GM18505 (cell line): ENCODE results near the gene OVAAL.

Experiments
- ATAC-seq: cut with Tn5 transposase; IDR thresholded peaks from one replicate; pipeline ENCODE4 v1.9.1; 2021; ENCODE audit not compliant: unreplicated experiment
- POLR2A ChIP-seq: IDR thresholded peaks from 4 replicates; pipeline ENCODE4 v1.6.1; 2011; ENCODE audit warnings: borderline replicate concordance; ENCODE audit not compliant: insufficient read depth, insufficient read length; ENCODE audit errors: extremely low read depth

OVAAL gene

GRCh38 chr1:180530501-180530900 lies 28.3 kb upstream of the OVAAL start:
- no peak for TF ChIP-seq POLR2A
- ATAC-seq = no peak

- no peak for ATAC-seq
Measured at GRCh38 chr1:180532854-180533253, 25.9 kb upstream of the OVAAL start.

DNA sequence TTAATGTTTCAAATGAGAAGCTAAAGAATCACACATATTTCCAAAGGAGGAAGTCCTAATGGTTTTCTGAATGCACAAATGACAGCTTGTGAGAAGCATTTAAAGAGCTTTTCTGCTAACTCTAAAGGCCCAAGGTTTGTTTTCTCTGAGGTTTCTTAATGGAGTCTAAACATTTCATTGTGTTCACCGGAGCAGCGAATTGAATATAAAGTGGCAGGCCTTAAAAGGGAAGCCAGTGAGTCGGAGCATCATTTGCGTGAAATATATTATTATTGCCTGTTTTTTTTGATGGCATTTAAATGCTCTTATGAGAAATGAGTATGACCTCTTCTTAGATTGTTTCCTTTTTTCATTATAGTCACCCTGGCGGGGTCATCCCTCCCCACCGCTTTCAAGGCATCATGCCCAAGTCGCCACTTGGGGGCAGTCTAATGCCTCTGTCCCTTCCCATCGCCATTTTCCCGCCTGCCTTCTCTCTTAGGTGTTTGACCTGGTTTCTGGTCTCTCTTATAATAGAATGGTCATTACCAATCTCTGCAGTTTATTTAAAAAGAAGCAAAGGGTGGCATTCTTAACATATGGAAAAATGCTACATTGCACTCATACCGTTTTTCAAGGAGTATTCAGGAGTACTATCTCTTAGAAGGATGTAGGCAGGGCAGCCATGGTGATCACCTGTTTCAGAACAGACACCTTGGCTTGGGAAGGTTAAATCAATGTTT lies 25.3 kb upstream of the OVAAL start:
- TF ChIP-seq POLR2A = no peak
- no peak for ATAC-seq

More at GRCh38 chr1:180532854-180533253, 25.9 kb upstream of the OVAAL start:
- no peak for TF ChIP-seq POLR2A

DNA sequence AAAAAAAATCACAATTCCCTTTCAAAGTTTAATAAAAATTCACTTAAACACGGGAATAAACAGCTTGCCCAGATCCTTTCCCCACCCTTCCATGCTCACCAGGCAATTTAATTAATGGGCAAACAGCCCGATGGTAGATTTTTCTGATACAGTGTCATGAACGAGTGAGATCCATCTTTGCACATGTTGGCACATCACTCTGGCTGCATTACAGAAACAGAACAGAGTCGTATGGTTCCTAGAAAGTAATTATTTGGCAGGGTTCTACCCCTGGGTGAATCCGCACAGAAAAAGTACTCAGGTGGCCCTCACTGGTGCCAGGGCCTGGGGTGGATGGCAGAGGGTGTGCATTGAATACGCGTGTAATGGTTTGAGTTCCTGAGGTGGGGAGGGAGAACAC lies 24.6 kb upstream of the OVAAL start:
- ATAC-seq = no peak
- TF ChIP-seq POLR2A = no peak

DNA sequence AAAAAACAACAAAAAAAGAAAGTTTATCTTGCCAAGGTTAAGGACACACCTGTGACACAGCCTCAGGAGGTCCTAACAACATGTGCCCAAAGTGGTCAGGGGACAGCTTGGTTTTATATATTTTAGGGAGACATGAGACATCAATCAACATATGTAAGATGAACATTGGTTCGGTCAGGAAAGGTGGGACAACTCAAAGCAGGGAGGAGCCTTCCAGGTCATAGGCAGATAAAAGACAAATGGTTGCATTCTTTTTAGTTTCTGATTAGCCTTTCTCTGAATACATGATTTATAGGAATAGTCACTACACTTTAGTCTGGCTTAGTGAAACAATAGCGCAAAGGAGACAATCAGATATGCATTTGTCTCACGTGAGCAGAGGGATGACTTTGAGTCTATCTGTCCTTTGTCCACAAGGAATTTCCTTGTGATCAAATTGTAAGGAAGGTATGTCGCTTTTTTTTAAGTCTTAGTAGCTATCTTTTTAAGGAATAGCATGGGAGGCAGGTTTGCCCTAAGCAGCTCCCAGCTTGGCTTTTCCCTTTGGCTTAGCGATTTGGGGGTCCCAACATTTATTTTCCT lies 23.3 kb upstream of the OVAAL start:
- ATAC-seq = no peak
- TF ChIP-seq POLR2A = no peak

DNA sequence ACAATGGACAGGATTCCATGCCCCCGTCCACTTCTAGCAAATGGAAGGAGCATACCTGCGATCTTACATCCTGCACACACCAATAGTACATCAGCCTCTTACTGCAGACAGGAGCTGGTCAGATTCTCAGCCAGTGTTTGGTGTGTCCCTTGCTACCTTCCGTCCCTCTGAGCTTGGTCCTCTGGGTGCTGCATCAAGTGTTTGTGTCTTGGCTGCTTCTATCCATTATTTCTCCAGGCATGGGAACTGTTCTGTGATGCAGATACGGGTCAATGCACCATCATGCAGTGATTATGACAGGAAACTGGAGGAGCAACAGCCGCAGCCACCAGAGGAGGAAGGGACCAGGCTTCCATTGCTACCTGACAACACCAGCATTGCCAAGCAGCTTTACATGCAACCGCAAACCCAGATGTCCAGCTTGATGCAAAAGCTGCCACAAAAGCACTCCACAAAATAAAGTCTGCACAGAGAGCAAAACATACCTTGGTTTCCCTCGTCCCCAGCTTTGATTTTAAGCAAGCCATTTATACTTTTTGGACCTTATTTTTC lies 21.9 kb upstream of the OVAAL start:
- no peak for ATAC-seq
- no peak for TF ChIP-seq POLR2A

GRCh38 chr1:180539136-180539535 lies 19.6 kb upstream of the OVAAL start:
- no peak for ATAC-seq

GRCh38 chr1:180540697-180541594 lies 17.8 kb upstream of the OVAAL start:
- ATAC-seq = no peak
- no peak for TF ChIP-seq POLR2A

More at GRCh38 chr1:180539136-180539535, 19.6 kb upstream of the OVAAL start:
- no peak for TF ChIP-seq POLR2A

DNA sequence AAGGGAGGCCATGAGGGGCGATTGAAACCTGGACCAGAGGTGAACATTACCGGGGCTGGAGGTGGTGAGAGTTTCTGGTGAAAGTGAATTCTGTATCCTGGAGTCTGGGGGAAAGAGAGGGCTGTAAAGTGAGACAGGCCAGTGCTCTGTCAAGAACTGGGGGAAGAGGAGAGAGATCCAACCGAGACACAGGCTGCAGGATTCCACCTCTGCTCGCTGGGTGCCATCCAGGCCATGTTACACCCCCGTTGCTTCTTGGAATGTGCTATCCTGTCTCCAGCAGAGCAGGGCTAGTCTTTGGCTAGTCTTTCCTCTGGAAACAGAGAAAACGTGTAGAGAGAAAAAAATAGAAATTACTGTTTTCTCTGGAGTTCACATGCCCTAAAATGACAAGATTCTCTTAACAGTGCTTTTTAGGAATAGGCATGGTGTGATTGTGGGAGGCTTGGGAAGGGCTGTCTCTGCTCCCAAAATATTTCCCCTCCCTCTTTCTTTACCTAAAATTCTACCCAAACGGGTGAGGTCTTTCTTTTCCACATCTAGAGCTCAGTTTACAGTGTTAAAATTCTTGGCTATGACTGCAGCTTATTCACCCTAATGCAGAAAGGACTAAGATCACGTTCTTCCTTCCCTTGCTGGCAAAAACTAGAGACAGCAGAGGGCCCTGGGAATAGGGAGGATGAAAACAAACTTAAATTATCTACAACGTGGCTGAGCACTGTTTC lies 16.5 kb upstream of the OVAAL start:
- no peak for ATAC-seq
- TF ChIP-seq POLR2A = no peak

DNA sequence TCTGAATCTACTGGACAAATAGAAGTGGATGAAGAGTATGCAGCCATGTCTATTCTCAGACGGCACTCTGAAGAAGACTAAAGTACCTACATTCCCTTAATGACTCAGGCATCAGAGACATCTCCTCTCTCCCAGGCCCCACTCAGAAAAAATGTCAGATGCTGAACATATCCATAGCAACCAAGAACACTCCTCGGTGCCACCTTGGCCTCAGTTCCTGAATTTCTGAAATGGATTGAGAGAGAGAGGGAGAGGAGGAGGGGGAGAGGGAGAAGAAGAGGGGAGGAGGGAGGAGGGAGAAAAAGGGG lies 16.0 kb upstream of the OVAAL start:
- no peak for ATAC-seq

GRCh38 chr1:180544050-180544449 lies 14.7 kb upstream of the OVAAL start:
- TF ChIP-seq POLR2A = no peak
- ATAC-seq = no peak

More for the DNA sequence above, 16.0 kb upstream of the OVAAL start:
- no peak for TF ChIP-seq POLR2A

DNA sequence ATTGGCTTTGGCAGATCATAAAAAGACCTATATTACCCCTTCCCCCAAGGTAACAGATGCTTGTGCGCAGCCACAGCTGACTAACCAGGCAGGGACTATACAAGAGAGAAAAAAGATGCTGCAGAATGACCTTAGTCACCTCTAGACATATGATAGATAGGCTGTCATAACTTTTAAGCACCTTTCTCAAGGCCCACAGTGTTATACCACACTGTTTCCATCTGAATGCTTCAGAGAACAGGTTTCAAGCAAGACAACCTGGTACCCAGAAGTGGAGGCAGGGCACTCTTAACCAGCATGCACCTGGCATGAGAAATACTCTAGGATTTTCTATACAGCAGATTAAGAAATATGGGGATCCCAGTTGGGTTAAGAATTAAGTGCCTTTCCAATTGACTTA lies 12.8 kb upstream of the OVAAL start:
- no peak for TF ChIP-seq POLR2A
- no peak for ATAC-seq
